Subcutaneous adipose tissue (tissue), 4 donors: ENCODE measurements around the gene RNF152. TPM values are rescaled to one million over a fixed set of nuclear protein-coding genes. Genes with fewer than 3 reads are reported as not detected.

ENCODE experiments used
- total RNA-seq, 4 donors: library from RNA; depleted of rRNA; stranded (reverse); fragments of >200 nt; gene quantifications; one replicate each; pipeline ENCODE4 v1.1.0, GENCODE V29; 2016
- TF ChIP-seq, protein P1 (sequence below): fragments of 450-650 bp; IDR thresholded peaks from one replicate; pipeline ENCODE4 v1.5.1; 2016; ENCODE audit warnings: low read depth, mild to moderate bottlenecking, control low read depth, antibody characterized with exemption, moderate library complexity

RNF152 gene
- total RNA-seq, 4 donors from 2014 or later: 11.7 to 19.6 (median 17.0) TPM

GRCh38 chr18:61926532-61926931 is 33.7 kb upstream of the RNF152 start:
- TF ChIP-seq, protein P1, sequence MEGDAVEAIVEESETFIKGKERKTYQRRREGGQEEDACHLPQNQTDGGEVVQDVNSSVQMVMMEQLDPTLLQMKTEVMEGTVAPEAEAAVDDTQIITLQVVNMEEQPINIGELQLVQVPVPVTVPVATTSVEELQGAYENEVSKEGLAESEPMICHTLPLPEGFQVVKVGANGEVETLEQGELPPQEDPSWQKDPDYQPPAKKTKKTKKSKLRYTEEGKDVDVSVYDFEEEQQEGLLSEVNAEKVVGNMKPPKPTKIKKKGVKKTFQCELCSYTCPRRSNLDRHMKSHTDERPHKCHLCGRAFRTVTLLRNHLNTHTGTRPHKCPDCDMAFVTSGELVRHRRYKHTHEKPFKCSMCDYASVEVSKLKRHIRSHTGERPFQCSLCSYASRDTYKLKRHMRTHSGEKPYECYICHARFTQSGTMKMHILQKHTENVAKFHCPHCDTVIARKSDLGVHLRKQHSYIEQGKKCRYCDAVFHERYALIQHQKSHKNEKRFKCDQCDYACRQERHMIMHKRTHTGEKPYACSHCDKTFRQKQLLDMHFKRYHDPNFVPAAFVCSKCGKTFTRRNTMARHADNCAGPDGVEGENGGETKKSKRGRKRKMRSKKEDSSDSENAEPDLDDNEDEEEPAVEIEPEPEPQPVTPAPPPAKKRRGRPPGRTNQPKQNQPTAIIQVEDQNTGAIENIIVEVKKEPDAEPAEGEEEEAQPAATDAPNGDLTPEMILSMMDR: no peak

DNA sequence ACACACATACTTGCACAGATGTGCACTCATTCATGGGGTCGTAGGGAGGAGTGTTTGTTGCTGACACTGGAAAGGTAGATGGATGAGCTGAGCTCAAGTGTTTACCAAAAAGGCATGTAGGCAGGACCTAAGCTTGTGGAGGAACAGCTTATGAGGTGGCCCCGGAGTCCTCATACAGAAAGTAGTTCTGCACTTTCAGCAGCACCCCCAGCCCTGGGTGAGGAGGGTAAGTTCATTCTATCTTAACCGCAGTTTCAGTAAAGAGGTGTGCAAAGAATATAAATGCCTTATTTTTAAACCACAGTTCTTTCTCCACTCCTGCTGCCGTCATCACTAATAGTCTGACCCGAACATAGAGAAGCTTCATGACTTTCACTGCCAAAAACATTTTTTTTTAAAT is 31.7 kb upstream of the RNF152 start:
- TF ChIP-seq, protein P1: no peak

- TF ChIP-seq, protein P1: no peak
Observed at GRCh38 chr18:61922435-61922834, 29.6 kb upstream of the RNF152 start.

- TF ChIP-seq, protein P1: no peak
Observed at GRCh38 chr18:61921621-61922235, 28.9 kb upstream of the RNF152 start.

GRCh38 chr18:61917818-61918217 is 25.0 kb upstream of the RNF152 start:
- TF ChIP-seq, protein P1: no peak

DNA sequence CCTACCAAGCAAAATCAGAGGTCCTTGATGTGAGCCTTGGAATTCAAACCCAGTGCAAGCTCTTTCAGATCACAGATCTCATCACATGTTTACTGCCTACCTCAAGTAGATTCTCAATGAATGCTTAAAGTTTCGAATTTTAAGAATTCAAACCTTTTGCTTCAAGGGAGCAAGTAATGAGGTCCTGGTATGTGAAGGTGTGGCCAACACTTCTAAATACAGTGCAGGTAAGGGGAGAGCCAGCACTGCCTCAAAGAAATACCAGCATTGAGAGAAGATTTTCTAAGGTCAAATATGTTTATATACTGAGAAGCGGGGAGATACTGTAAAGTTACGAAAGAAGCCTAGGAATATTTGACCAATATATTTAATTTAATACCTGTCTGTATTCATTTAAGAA is 19.7 kb upstream of the RNF152 start:
- TF ChIP-seq, protein P1: no peak

- TF ChIP-seq, protein P1: no peak
Observed at GRCh38 chr18:61910101-61910500, 17.3 kb upstream of the RNF152 start.
